Measurements from ENCODE around the gene HLA-DPB1.

Gene HLA-DPB1

GRCh38 chr6:33076406-33076934, 680 bp downstream of the HLA-DPB1 start:
- Histone ChIP-seq H3K27me3 (ENCODE audit: control insufficient read depth in 1 of 2, insufficient read depth in 1 of 2, low read length in 2 of 2) (peaks cover 0 to 14% of the 10 kb centered on the region in 2 experiments), H3K4me3 (ENCODE audit: insufficient read depth in 1 of 2, low read depth in 1 of 2, low read length in 2 of 2) (peak overlapping the region in 1 of 2 experiments; percentile 60), H3K4ac (ENCODE audit: low read depth in 1 of 2, low read length in 2 of 2) (no peak overlapping the region), H2AK5ac (ENCODE audit: low read length, severe bottlenecking) (no peak overlapping the region), H3K27ac (ENCODE audit: low read length, poor library complexity, severe bottlenecking) (no peak overlapping the region), H2BK15ac (ENCODE audit: low read depth, poor library complexity, severe bottlenecking) (no peak overlapping the region), H2BK12ac (ENCODE audit: low read length in 2 of 2) (no peak overlapping the region), H3K18ac (ENCODE audit: low read depth in 1 of 2, low read length in 2 of 2) (no peak overlapping the region), H4K91ac (ENCODE audit: low read length) (no peak overlapping the region), H2AFZ (ENCODE audit: low read depth, low read length) (no peak overlapping the region), H3K23ac (ENCODE audit: low read length in 2 of 2) (no peak overlapping the region), H3K9me3 (ENCODE audit: control insufficient read depth, low read length) (no peaks in the 10 kb centered on the region), H3K9ac (ENCODE audit: low read length) (peak overlapping the region; percentile 4), H3K4me1 (ENCODE audit: control insufficient read depth, insufficient read depth, low read depth, low read length) (peaks cover 8% of the 10 kb centered on the region), H3K14ac (ENCODE audit: low read length in 2 of 2) (no peak overlapping the region), H4K8ac (ENCODE audit: low read length) (no peak overlapping the region), H3K79me1 (replicated peaks; ENCODE audit: low read length, poor library complexity, severe bottlenecking) (no peaks in the 10 kb centered on the region), H2BK120ac (ENCODE audit: low read depth, low read length) (no peak overlapping the region), H2BK5ac (ENCODE audit: low read depth, low read length, poor library complexity, severe bottlenecking) (no peak overlapping the region), H3K36me3 (ENCODE audit: control insufficient read depth in 1 of 2, insufficient read depth in 2 of 2, low read depth in 1 of 2, low read length in 2 of 2) (no peaks in the 10 kb centered on the region), H3K4me2 (ENCODE audit: low read length, poor library complexity, severe bottlenecking) (no peak overlapping the region)
- WGBS = 82% methylated on average over 3 of the region's 3 CpGs
- no peak for DNase-seq

GRCh38 chr6:33077908-33078307, 2.1 kb downstream of the HLA-DPB1 start:
- Histone ChIP-seq H3K4ac (ENCODE audit: low read depth in 1 of 2, low read length in 2 of 2) (no peak overlapping the region), H3K79me1 (replicated peaks; ENCODE audit: low read length, poor library complexity, severe bottlenecking) (no peaks in the 10 kb centered on the region)

GRCh38 chr6:33078442-33078841, 2.7 kb downstream of the HLA-DPB1 start:
- H3K9ac ChIP-seq (ENCODE audit: low read length) = no peak overlapping the region
- no peak overlapping the region for H3K4me3 ChIP-seq (ENCODE audit: insufficient read depth in 1 of 2, low read depth in 1 of 2, low read length in 2 of 2)
- no peak overlapping the region for H2BK12ac ChIP-seq (ENCODE audit: low read length in 2 of 2)
- H3K9me3 ChIP-seq (ENCODE audit: control insufficient read depth, low read length) = no peaks in the 10 kb centered on the region
- H3K23ac ChIP-seq (ENCODE audit: low read length in 2 of 2) = no peak overlapping the region
- H3K4me1 ChIP-seq (ENCODE audit: control insufficient read depth, insufficient read depth, low read depth, low read length) = peaks cover 8% of the 10 kb centered on the region
- no peak overlapping the region for H4K8ac ChIP-seq (ENCODE audit: low read length)
- H3K4ac ChIP-seq (ENCODE audit: low read depth in 1 of 2, low read length in 2 of 2) = no peak overlapping the region
- WGBS = 92% methylated on average over 2 of the region's 3 CpGs
- no peak overlapping the region for H2BK15ac ChIP-seq (ENCODE audit: low read depth, poor library complexity, severe bottlenecking)
- no peak overlapping the region for H2AFZ ChIP-seq (ENCODE audit: low read depth, low read length)
- no peak overlapping the region for H2BK120ac ChIP-seq (ENCODE audit: low read depth, low read length)
- no peak for DNase-seq
- H4K91ac ChIP-seq (ENCODE audit: low read length) = no peak overlapping the region
- H3K27ac ChIP-seq (ENCODE audit: low read length, poor library complexity, severe bottlenecking) = no peak overlapping the region
- H3K36me3 ChIP-seq (ENCODE audit: control insufficient read depth in 1 of 2, insufficient read depth in 2 of 2, low read depth in 1 of 2, low read length in 2 of 2) = peaks cover 0 to under 1% of the 10 kb centered on the region in 2 experiments
- H2BK5ac ChIP-seq (ENCODE audit: low read depth, low read length, poor library complexity, severe bottlenecking) = no peak overlapping the region
- H3K27me3 ChIP-seq (ENCODE audit: control insufficient read depth in 1 of 2, insufficient read depth in 1 of 2, low read length in 2 of 2) = peaks cover 0 to 13% of the 10 kb centered on the region in 2 experiments
- H3K79me1 ChIP-seq (replicated peaks; ENCODE audit: low read length, poor library complexity, severe bottlenecking) = no peaks in the 10 kb centered on the region
- no peak overlapping the region for H3K18ac ChIP-seq (ENCODE audit: low read depth in 1 of 2, low read length in 2 of 2)
- H3K14ac ChIP-seq (ENCODE audit: low read length in 2 of 2) = no peak overlapping the region
- H2AK5ac ChIP-seq (ENCODE audit: low read length, severe bottlenecking) = no peak overlapping the region
- no peak overlapping the region for H3K4me2 ChIP-seq (ENCODE audit: low read length, poor library complexity, severe bottlenecking)

More at GRCh38 chr6:33077908-33078307, 2.1 kb downstream of the HLA-DPB1 start:
- H2BK15ac ChIP-seq (ENCODE audit: low read depth, poor library complexity, severe bottlenecking) = no peak overlapping the region
- H2AFZ ChIP-seq (ENCODE audit: low read depth, low read length) = no peak overlapping the region
- peaks cover 8% of the 10 kb centered on the region for H3K4me1 ChIP-seq (ENCODE audit: control insufficient read depth, insufficient read depth, low read depth, low read length)
- H2BK5ac ChIP-seq (ENCODE audit: low read depth, low read length, poor library complexity, severe bottlenecking) = no peak overlapping the region
- H2BK12ac ChIP-seq (ENCODE audit: low read length in 2 of 2) = no peak overlapping the region
- no peak overlapping the region for H3K4me2 ChIP-seq (ENCODE audit: low read length, poor library complexity, severe bottlenecking)
- no peak for DNase-seq
- no peak overlapping the region for H3K4me3 ChIP-seq (ENCODE audit: insufficient read depth in 1 of 2, low read depth in 1 of 2, low read length in 2 of 2)
- H3K27me3 ChIP-seq (ENCODE audit: control insufficient read depth in 1 of 2, insufficient read depth in 1 of 2, low read length in 2 of 2) = peaks cover 0 to 13% of the 10 kb centered on the region in 2 experiments
- no peaks in the 10 kb centered on the region for H3K9me3 ChIP-seq (ENCODE audit: control insufficient read depth, low read length)
- H3K14ac ChIP-seq (ENCODE audit: low read length in 2 of 2) = no peak overlapping the region
- 54% methylated on average over 4 of the region's 5 CpGs for WGBS
- no peak overlapping the region for H4K91ac ChIP-seq (ENCODE audit: low read length)
- no peaks in the 10 kb centered on the region for H3K36me3 ChIP-seq (ENCODE audit: control insufficient read depth in 1 of 2, insufficient read depth in 2 of 2, low read depth in 1 of 2, low read length in 2 of 2)
- no peak overlapping the region for H3K18ac ChIP-seq (ENCODE audit: low read depth in 1 of 2, low read length in 2 of 2)
- H3K9ac ChIP-seq (ENCODE audit: low read length) = no peak overlapping the region
- H2BK120ac ChIP-seq (ENCODE audit: low read depth, low read length) = no peak overlapping the region
- H3K27ac ChIP-seq (ENCODE audit: low read length, poor library complexity, severe bottlenecking) = no peak overlapping the region
- H4K8ac ChIP-seq (ENCODE audit: low read length) = no peak overlapping the region
- no peak overlapping the region for H2AK5ac ChIP-seq (ENCODE audit: low read length, severe bottlenecking)
- no peak overlapping the region for H3K23ac ChIP-seq (ENCODE audit: low read length in 2 of 2)

- Histone ChIP-seq H2BK5ac (ENCODE audit: low read depth, low read length, poor library complexity, severe bottlenecking) (no peak overlapping the region), H3K23ac (ENCODE audit: low read length in 2 of 2) (no peak overlapping the region), H2AK5ac (ENCODE audit: low read length, severe bottlenecking) (no peak overlapping the region), H2AFZ (ENCODE audit: low read depth, low read length) (no peak overlapping the region), H3K4ac (ENCODE audit: low read depth in 1 of 2, low read length in 2 of 2) (no peak overlapping the region), H3K27me3 (ENCODE audit: control insufficient read depth in 1 of 2, insufficient read depth in 1 of 2, low read length in 2 of 2) (peaks cover 0 to 13% of the 10 kb centered on the region in 2 experiments), H3K4me2 (ENCODE audit: low read length, poor library complexity, severe bottlenecking) (no peak overlapping the region), H3K79me1 (replicated peaks; ENCODE audit: low read length, poor library complexity, severe bottlenecking) (no peaks in the 10 kb centered on the region), H2BK120ac (ENCODE audit: low read depth, low read length) (no peak overlapping the region), H3K9me3 (ENCODE audit: control insufficient read depth, low read length) (no peaks in the 10 kb centered on the region), H3K14ac (ENCODE audit: low read length in 2 of 2) (no peak overlapping the region), H3K27ac (ENCODE audit: low read length, poor library complexity, severe bottlenecking) (no peak overlapping the region), H4K8ac (ENCODE audit: low read length) (no peak overlapping the region), H3K9ac (ENCODE audit: low read length) (no peak overlapping the region), H3K4me3 (ENCODE audit: insufficient read depth in 1 of 2, low read depth in 1 of 2, low read length in 2 of 2) (no peak overlapping the region), H3K4me1 (ENCODE audit: control insufficient read depth, insufficient read depth, low read depth, low read length) (peaks cover 8% of the 10 kb centered on the region), H3K18ac (ENCODE audit: low read depth in 1 of 2, low read length in 2 of 2) (no peak overlapping the region), H2BK12ac (ENCODE audit: low read length in 2 of 2) (no peak overlapping the region), H4K91ac (ENCODE audit: low read length) (no peak overlapping the region), H3K36me3 (ENCODE audit: control insufficient read depth in 1 of 2, insufficient read depth in 2 of 2, low read depth in 1 of 2, low read length in 2 of 2) (peaks cover 0 to 6% of the 10 kb centered on the region in 2 experiments), H2BK15ac (ENCODE audit: low read depth, poor library complexity, severe bottlenecking) (no peak overlapping the region)
- no peak for DNase-seq
- 95% methylated on average over 2 of the region's 2 CpGs for WGBS
These were observed 3.2 kb downstream of the HLA-DPB1 start for GRCh38 chr6:33078919-33079521.

Measured in mesenchymal stem cell (in vitro differentiated cells and primary cell).